Head of caudate nucleus (tissue), 42 donors: ENCODE data around the gene CLDN14.
A peak's percentile ranks its signal among the peaks of the same experiment; 100 is the strongest.

Source experiments
- DNase-seq, 42 donors: peaks; one replicate each; pipeline versions ENCODE4 v3.0.0 to v3.0.0-alpha.2; 2020 to 2021; ENCODE audit warnings: mixed read lengths in 7 of 42
- intact Hi-C: fragments of 100-400 bp; cut with DNase I; formaldehyde crosslinking; loops from one replicate; pipeline ENCODE4 v1.15.0; 2022

Gene CLDN14, protein sequence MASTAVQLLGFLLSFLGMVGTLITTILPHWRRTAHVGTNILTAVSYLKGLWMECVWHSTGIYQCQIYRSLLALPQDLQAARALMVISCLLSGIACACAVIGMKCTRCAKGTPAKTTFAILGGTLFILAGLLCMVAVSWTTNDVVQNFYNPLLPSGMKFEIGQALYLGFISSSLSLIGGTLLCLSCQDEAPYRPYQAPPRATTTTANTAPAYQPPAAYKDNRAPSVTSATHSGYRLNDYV

DNA sequence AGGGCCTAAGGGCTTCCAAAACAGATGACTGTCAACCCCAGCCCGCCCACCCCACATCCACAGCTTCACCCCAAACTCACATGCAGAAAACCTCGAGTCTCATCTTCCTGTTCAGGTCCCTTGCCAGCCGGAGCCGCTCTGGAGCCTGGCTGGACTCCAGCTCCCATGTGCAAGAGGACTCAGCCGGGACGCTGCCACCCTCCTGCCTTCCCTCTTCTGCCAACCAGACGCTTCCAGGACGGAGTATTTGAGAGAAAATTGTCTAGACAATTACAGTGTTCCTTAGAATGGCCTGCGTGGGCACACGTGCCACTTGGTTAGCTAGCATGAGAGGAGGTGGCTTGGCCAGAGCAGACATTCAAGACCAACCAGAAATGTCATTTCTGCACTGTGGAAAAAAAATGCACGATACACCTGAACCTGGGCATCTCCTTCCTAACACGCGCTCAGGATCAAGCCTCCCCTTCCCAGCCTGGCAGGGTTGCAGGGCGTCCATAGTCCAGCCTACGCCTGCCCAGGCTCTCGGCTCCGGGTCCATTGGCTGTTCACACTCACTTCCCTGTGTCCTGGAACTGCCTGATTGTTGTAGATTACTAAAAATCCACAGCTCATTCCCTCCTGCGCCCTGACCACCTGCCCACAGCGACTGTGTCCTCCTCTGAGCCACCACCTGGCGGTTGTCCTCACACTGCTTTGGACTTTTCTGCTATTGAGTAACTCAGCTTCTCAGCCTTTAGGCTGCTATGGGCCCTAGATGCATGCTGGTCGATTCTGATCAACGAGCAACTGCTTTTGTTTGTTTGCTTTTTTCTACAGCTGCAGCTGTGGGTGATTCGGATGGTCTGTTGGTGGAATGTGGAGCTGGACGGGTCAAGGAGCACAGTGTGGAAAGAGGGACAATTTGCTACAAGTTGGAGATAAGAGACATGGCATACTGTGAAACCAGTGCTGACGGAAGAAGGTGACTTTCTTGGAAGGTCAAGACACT is at the start of gene CLDN14:
TSS of gene CLDN14 (minus strand) at position 708 of the 988 bp plus-strand sequence. CDS start 18,427 bp downstream, outside the sequence.
- DNase-seq: peak in 26 of 42 donors; percentile 7 to 53 (median 27)
- intact Hi-C loops: no loop called here

DNA sequence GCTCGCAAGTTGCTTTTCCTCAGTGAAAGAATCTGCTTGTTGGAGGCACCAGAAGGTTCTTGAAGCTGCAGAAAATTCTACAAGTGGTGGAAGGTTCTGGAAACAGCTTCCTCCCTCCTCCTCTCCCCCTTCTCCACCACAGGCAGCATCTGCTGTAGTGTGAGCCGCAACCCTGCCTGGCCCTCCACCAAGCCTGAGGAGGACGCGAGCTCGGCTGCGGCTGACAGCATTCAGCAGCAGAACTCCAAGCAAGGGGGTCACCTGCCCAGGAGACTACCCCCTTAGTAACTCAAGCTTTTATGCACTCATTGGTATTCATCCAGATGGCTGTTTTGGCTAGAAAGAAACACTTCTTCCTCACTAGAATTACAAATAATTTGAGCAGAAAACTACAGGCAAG is 48.8 kb upstream of the CLDN14 start:
- intact Hi-C loops: no loop called here
- no peak for DNase-seq

DNA sequence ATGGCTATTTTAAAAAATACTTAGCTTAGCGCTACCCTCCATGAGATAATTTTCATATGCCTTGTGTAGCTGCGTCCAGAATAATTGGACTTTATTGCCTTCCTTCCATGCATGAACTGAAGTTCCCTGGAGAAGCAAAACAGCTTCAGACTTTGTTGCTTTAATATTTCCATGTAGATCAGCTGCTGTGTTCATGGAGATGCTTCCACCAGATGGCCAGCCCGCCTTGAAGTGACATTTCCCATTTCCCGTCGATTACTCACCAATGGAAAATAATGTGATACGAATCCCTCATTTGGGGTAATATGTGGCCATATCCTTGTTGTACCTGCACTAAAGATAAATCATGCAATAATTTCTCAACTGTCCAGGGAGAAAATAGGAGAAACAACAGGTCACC is 47.4 kb upstream of the CLDN14 start:
- DNase-seq: no peak
- intact Hi-C loops: no loop called here

DNA sequence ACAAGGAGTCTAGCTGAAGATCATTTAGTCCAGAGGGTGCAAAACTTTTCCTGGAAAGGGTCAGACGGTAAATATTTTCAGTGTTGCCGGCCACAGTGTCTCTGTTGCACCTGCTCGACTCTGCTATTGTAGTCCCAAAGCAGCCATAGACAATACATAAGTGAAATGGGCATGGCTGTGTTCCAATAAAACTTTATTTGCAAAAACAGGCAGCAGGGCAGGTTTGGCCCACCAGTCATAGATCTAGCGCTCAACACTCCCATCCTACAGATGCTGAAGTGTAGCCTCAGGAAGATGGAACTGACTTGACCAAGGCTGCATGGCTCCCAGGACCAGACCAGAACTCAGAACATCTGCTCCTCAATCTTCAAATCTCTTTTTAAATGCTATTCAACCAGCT is 46.2 kb upstream of the CLDN14 start:
- DNase-seq: no peak
- intact Hi-C loops: no loop called here

DNA sequence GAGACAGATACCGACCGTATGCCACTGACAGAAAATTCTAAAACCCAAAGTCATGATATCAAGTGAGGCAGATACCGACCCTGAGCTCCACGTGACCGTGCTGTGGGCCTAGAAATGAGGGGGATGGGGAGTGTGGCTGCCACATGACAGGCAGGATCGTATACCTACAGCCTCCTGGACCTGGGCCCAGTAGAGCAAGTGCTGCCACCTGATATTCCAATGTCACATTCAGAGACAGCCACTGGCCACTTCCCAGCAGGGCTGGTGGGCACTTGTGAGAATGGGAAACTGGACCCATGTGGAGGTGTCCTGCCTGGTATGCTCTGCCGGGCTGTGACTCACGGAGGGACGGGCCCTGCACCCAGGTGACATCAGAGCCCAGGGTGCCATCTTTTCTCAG is 44.6 kb upstream of the CLDN14 start:
- DNase-seq: no peak
- intact Hi-C loops: no loop called here

DNA sequence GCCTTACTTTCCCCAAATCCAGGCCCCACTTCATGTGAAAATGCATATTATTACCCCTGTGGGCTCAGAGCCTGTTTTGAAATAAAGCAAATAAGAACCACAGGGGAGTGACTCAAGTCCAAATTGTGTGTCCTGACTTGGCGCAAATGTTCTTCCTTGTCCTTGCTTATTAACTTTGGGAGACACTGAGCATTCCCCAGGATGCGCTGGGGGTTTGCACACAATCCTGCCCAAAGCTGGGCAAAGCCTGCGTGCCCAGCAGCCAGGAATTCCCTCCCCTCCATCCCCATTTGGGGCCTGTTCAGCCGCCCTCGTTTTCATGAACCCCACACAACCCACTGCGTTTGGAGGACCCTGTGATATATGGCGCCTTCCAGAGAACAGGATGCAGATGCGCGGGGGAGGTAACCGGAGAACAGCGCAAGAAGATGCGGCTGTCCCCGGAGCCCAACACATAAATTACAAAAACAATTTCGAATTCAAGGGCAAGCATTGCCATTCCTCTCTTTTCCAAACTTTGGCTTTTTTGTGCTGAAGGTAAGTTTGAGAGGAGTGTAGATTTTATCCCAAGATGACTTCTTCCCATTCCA is 42.4 kb upstream of the CLDN14 start:
- no peak for DNase-seq
- intact Hi-C loops: no loop called here

DNA sequence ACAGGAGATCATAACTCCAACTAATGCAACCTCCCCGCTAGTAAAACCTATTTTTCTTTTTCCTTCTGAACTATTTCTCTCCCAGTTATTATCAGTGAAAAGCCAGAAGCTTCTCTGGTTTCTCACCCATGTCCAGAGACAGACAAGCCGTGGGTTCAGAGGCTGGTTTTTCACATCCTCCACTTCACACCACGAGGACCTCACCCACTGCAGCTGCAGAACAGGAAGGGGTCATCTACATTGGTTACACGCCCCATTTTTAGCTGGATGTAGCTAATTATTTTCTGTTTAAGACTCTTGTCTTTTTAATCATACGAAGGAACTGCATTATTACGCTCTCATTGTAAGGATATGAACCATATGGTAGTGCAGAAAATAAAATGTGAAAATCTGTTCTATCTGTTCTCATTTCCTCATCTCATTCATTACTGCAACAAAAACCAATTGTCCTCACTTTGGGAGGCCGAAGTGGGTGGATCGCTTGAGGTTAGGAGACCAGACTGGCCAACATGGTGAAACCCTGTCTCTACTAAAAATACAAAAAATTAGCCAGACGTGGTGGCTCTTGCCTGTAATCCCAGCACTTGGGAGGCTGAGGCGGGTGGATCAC is 39.1 kb upstream of the CLDN14 start:
- intact Hi-C loops: no loop called here

DNA sequence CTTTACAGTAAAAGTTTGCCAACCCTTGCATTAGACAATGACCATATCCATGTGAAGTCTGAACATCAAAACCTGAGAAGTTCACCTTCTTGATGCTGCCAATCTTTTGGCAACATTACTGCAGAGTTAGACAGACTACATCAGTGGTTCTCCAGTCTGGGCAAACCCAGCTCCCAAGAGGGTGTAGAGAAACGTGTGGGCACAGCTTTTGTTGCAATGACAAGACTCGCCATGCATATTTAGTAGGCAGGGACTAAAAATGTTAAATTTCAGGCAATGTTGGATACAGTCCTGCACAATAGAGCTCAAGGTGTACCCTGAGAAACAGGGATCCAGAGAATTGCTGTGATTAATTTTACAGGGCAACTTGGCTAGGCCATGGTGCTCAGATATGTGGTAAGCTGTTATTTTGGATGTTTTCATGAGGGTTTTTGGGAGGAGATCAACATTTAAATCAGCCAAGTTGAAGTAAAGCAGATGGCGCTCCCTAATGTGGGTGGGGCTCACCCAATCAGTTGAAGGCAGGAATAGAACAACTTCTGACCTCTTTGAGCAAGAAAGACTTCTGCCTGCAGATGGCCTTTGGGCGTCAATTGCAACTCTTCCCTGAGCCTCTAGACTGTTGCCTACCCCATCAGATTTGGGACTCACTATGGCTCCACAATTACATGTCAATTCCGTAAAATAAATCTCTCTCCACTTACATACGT is 37.6 kb upstream of the CLDN14 start:
- no peak for DNase-seq
- intact Hi-C loops: no loop called here

More for the DNA sequence above, 39.1 kb upstream of the CLDN14 start:
- no peak for DNase-seq

DNA sequence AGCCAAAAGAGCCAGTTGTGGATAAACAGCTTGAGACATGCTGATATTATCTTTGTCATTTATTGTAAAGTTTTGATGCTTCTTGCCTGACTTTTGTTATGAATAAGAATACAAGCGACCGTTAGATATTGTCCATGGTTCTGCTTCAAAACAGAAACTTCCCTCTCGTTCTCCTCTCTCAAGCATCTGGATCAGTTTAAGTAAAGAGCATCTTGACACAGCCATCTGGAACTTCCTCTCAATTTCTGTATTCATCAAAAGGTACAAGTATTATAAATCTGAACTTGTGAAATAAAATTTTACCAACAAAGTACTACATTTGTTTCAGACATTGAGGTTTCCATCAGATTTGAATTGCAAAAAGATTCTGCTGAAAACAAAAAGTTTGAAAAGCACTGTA is 36.4 kb upstream of the CLDN14 start:
- no peak for DNase-seq
- intact Hi-C loops: no loop called here

DNA sequence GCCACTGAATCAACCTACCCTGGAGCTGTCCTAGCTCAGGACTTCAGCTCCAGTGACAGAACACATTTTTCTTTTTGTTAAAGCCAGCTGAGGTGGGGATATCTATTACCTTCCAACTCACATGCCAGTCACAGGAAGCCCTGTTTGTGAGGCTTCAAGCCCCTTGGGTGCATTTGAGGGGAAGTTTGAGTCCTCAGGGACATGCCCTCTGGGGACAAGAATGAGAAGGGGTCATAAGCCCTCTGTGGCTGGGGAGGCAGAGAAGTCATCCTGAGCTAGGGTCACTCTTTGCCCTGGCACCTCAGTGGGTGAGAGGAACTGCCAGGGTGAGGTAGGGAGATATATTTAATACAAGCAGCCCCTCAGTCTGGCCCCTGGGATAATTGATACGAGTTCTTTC is 33.5 kb upstream of the CLDN14 start:
- no peak for DNase-seq
- intact Hi-C loops: no loop called here

DNA sequence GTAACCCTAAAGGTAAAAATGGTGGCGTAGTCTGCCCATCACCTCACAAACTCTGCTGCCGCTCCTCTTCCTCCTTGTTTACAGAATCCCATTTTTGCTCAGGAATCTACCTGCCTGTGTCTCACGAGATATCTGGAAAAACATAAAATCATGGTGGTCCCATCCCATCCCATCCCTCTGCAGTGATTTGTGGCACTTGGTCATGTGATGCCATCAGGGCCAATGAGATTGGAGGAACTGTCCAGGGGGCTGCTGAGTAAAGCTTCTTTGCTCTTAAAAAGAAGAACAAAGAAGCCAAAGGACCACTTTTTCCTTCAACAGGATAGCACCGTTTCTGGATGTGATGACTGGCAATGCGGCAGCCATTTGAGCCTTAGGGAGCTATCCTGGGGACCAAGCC is 33.0 kb upstream of the CLDN14 start:
- no peak for DNase-seq
- intact Hi-C loops: no loop called here

DNA sequence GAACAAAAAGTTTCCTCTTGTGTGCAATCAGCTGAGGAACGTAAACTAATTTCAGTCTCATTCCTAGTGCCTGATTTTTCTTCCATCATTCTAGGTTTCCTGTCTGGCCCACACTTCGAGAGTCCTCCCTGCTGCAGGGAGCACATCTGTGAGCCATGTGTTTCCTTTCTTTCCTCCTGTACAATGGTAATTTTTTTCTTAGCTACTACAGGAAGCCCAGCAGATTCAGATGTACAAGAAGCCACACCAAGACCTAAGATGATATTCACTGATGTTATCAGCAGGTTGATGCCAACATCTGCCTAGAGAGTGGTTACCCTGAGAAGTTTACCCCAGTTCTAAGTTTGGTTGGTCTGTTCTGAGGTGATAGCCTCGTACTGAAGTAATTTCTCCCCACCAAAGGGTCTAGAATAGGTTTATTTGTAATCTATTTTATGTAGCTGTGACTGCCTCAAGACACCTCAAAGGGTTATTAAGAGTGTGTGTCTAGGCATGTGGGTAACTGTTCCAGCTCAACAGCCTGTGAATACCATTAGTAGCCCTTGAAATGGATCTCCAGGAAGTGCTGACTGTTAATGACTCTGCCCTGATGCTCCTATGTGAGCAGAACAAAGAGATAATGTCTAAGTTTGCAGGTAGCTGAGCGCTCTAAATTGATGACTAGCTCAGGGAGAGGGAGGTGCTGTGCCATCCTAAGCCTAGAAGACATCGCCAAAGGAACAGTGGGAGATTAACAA is 31.7 kb upstream of the CLDN14 start:
- no peak for DNase-seq
- intact Hi-C loops: no loop called here

DNA sequence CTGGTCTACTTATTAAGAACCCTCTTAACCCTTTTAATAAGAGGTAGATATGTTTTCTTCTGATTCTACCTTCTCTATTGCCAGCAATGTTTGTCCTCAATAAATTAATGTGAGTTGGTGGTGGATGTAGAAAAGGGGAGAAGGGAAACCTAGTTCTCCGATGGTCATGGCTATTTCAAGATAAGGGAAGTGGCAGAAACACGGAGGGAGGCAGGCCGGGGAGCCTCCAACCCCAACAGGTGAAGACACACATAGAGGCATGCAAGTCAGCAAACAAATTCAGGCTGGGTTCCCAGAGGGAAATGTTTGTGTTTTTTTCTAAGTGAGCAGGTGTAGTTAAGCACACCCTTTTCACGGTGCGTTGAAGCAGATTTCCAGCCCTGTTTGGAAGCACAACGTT is 31.0 kb upstream of the CLDN14 start:
- intact Hi-C loops: no loop called here
- no peak for DNase-seq

DNA sequence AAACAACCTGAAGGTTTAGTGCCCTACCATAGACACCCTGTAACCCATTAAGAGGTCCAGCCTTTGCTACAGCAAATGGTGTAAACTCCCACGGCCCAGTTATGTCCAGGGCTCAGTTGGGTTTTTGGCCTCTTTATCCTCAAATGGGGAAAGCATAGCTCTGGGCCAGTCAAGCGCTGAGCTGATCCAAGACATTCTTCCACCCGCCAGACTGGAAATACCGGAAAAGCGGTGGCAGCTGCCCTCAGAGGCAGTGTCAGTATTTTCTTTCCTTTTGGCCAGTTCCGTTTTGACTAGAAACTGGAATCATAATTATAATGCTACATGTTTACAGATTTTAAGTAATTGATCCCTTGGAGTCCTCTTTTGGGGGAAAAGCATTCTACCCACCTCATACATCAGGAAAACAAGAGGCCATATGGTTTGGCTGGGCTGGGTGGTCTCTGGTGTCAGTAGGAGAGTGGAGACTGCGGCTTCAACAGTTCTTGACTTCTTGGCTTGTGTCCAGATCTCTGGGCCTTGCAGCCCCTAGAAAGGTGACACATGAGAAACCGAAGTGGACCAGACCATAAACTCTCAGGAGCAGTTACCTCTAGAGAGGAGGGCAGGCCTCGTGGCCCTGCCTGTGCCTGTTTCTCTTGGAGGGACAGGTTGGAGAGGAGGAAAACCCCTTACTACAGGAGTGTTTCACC is 30.2 kb upstream of the CLDN14 start:
- intact Hi-C loops: loop anchor here (5.0 to 10.0 kb wide), 2 partner anchors 215 to 417 kb away; no protein-coding TSS in a partner anchor
- no peak for DNase-seq

DNA sequence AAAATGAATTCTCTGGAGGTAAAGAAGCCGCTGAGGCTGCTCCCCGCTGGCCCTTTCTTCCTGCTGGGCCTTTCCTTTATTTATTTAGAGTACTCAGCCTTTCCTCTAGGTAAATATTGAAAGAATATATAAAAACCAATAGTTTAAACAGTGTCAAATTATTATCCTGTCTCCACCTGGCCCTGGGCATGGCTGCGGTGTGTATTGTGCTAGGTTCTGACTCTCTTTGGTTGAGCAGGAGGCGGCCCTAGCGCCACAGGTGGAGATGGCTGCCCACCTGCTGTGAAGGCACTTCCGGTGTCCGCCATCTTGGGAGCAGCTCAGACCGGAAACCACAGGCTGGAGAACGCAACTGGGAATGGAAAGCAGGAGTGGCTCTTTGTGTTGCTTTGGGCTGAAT is 29.0 kb upstream of the CLDN14 start:
- no peak for DNase-seq
- intact Hi-C loops: loop anchor here (5.0 to 10.0 kb wide), 2 partner anchors 216 to 418 kb away; no protein-coding TSS in a partner anchor

DNA sequence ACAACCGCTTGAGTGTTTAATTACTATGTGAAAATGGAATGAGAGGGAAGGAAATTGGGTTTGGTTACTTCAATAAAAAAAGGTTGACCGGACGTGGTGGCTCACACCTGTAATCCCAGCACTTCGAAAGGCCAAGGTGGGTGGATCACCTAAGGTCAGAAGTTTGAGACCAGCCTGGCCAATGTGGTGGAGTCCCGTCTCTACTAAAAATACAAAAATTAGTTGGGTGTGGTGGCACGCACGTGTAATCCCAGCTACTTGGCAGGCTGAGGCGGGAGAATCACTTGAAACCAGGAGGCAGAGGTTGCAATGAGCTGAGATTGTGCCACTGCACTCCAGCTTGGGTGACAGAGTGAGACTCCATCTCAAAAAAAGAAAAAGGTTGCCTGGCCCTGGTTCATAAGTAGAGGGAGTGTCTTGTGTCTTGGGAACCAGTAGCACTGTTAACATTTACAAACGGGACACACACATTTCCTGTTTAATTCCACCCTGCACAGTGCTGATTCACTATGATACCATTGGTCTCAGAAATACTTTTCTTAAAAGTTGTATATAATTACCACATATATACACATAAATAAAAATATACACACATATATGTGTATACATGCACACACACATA is 27.6 kb upstream of the CLDN14 start:
- no peak for DNase-seq
- intact Hi-C loops: loop anchor here (5.0 to 10.0 kb wide), 2 partner anchors 217 to 420 kb away; no protein-coding TSS in a partner anchor

DNA sequence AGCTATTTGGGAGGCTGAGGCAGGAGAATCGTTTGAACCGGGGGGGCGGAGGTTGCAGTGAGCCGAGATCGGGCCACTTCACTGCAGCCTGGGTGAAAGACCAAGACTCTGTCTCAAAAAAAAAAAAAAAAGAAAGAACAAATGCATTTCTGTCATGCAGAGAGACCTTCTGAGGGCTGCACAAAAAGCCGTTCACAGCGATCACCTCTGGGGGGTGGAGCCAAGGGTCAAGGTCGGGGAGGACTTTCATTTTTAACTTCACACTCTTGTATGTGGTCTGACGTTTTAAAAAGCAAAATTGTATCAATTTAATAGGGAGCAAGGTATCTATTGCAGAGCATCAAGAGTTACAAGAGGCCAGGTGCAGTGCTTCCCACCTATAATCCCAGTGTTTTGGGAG is 26.6 kb upstream of the CLDN14 start:
- intact Hi-C loops: loop anchor here (5.0 to 10.0 kb wide), 2 partner anchors 218 to 421 kb away; no protein-coding TSS in a partner anchor
- DNase-seq: no peak
